Karpas-422 (cell line): Measurements from ENCODE around the gene ZNF516. TPM values are rescaled to one million over a fixed set of nuclear protein-coding genes. Genes with fewer than 3 reads are reported as not detected.

Experiments
- DNase-seq: peaks from one replicate; pipeline ENCODE4 v3.0.0-alpha.2; 2015
- H2AFZ ChIP-seq: fragments of 200-600 bp; sonication (generic); 2 replicates; pipeline ENCODE4 v1.6.1; 2014; ENCODE audit warnings: antibody characterized with exemption, low read length, mixed read lengths
- H3K27ac ChIP-seq: fragments of 200-600 bp; sonication (generic); 2 replicates; pipeline ENCODE4 v1.5.1; 2014; ENCODE audit warnings: mild to moderate bottlenecking, low read length, moderate library complexity
- H3K27me3 ChIP-seq: fragments of 200-600 bp; sonication (generic); 2 replicates; pipeline ENCODE4 v1.6.1; 2014; ENCODE audit warnings: low read length, mixed read lengths
- H3K36me3 ChIP-seq: fragments of 200-600 bp; sonication (generic); 2 replicates; pipeline ENCODE4 v1.6.1; 2014; ENCODE audit warnings: low read length, mixed read lengths; ENCODE audit not compliant: insufficient read depth
- H3K4me1 ChIP-seq: fragments of 200-600 bp; sonication (generic); 2 replicates; pipeline ENCODE4 v1.6.1; 2014; ENCODE audit warnings: mild to moderate bottlenecking, low read length, mixed read lengths
- H3K4me2 ChIP-seq: fragments of 200-600 bp; sonication (generic); 2 replicates; pipeline ENCODE4 v1.6.1; 2014; ENCODE audit warnings: low read length, low read depth, mild to moderate bottlenecking; ENCODE audit not compliant: poor library complexity, severe bottlenecking
- H3K4me3 ChIP-seq: fragments of 200-600 bp; sonication (generic); 2 replicates; pipeline ENCODE4 v1.5.1; 2014; ENCODE audit warnings: mild to moderate bottlenecking, antibody characterized with exemption, low read length, mixed read lengths
- H3K79me2 ChIP-seq: fragments of 200-600 bp; sonication (generic); 2 replicates; pipeline ENCODE4 v1.6.1; 2014; ENCODE audit warnings: mild to moderate bottlenecking, low read length, mixed read lengths
- H3K9ac ChIP-seq: fragments of 200-600 bp; sonication (generic); 2 replicates; pipeline ENCODE4 v1.6.0; 2014; ENCODE audit warnings: low read length
- H3K9me2 ChIP-seq: fragments of 200-600 bp; sonication (generic), shearing (Covaris generic); replicated peaks from 2 replicates; pipeline ENCODE4 v1.6.0; 2014; ENCODE audit warnings: mild to moderate bottlenecking, low read length, moderate library complexity; ENCODE audit not compliant: insufficient read depth
- H3K9me3 ChIP-seq: fragments of 300-700, 200-600 bp; sonication (generic); 2 replicates; pipeline ENCODE4 v1.6.1; 2014; ENCODE audit warnings: low read length, mixed read lengths
- H4K20me1 ChIP-seq: fragments of 200-600 bp; sonication (generic); 2 replicates; pipeline ENCODE4 v1.6.1; 2014; ENCODE audit warnings: mild to moderate bottlenecking, antibody characterized with exemption, low read length, low read depth; ENCODE audit not compliant: insufficient read depth
- total RNA-seq: library from RNA; depleted of rRNA; stranded (reverse); fragments of >200 nt; shearing (Covaris generic); gene quantifications from 2 replicates; pipeline ENCODE4 v1.2.3, GENCODE V29; 2014; ENCODE audit warnings: low replicate concordance

ZNF516 gene
- total RNA-seq, 1 experiment from 2014 or later: 41.0 TPM

GRCh38 chr18:76437910-76438309 is 57.1 kb downstream of the ZNF516 start:
- no peak for DNase-seq
- Histone ChIP-seq H3K4me1 (peaks cover 2% of the 10 kb centered on the region), H3K9ac (no peak overlapping the region), H3K36me3 (peaks cover 67% of the 10 kb centered on the region), H3K27ac (no peak overlapping the region), H2AFZ (no peak overlapping the region), H3K9me3 (no peaks in the 10 kb centered on the region), H3K9me2 (no peaks in the 10 kb centered on the region), H3K4me2 (no peak overlapping the region), H3K79me2 (peaks cover 94% of the 10 kb centered on the region), H3K27me3 (no peaks in the 10 kb centered on the region), H3K4me3 (no peak overlapping the region), H4K20me1 (peaks cover 48% of the 10 kb centered on the region)

GRCh38 chr18:76437011-76437410 is 58.0 kb downstream of the ZNF516 start:
- H3K79me2 ChIP-seq: peaks cover 97% of the 10 kb centered on the region
- H4K20me1 ChIP-seq: peaks cover 56% of the 10 kb centered on the region
- H3K9me2 ChIP-seq: no peaks in the 10 kb centered on the region

GRCh38 chr18:76436342-76436741 is 58.7 kb downstream of the ZNF516 start:
- Histone ChIP-seq H3K79me2 (peaks cover 99% of the 10 kb centered on the region), H3K27ac (no peak overlapping the region), H3K4me1 (peaks cover 18% of the 10 kb centered on the region), H3K4me3 (no peak overlapping the region), H3K9me2 (no peaks in the 10 kb centered on the region), H4K20me1 (peaks cover 63% of the 10 kb centered on the region), H3K4me2 (no peak overlapping the region), H3K9ac (no peak overlapping the region), H3K9me3 (no peaks in the 10 kb centered on the region), H2AFZ (no peak overlapping the region), H3K27me3 (no peaks in the 10 kb centered on the region), H3K36me3 (peaks cover 75% of the 10 kb centered on the region)
- DNase-seq: no peak

More at GRCh38 chr18:76437011-76437410, 58.0 kb downstream of the ZNF516 start:
- Histone ChIP-seq H3K4me3 (no peak overlapping the region), H3K36me3 (peaks cover 70% of the 10 kb centered on the region), H3K9me3 (no peaks in the 10 kb centered on the region), H3K27me3 (no peaks in the 10 kb centered on the region), H3K9ac (no peak overlapping the region), H3K4me1 (peaks cover 11% of the 10 kb centered on the region), H3K4me2 (no peak overlapping the region), H3K27ac (no peak overlapping the region), H2AFZ (no peak overlapping the region)
- no peak for DNase-seq

- no peak for DNase-seq
- Histone ChIP-seq H3K9me2 (no peaks in the 10 kb centered on the region), H3K9ac (no peak overlapping the region), H2AFZ (no peak overlapping the region), H3K27me3 (no peaks in the 10 kb centered on the region), H3K4me1 (peaks cover 27% of the 10 kb centered on the region), H3K27ac (no peak overlapping the region), H3K4me2 (no peak overlapping the region), H3K36me3 (peaks cover 68% of the 10 kb centered on the region), H3K79me2 (peaks cover 100% of the 10 kb centered on the region), H3K4me3 (no peak overlapping the region), H3K9me3 (no peaks in the 10 kb centered on the region), H4K20me1 (peaks cover 67% of the 10 kb centered on the region)
Observed at GRCh38 chr18:76435316-76435989, 59.6 kb downstream of the ZNF516 start.

- Histone ChIP-seq H3K27ac (no peak overlapping the region), H3K79me2 (peaks cover 100% of the 10 kb centered on the region), H3K4me3 (no peak overlapping the region), H3K9me3 (no peaks in the 10 kb centered on the region), H3K4me1 (peaks cover 37% of the 10 kb centered on the region), H3K27me3 (no peaks in the 10 kb centered on the region), H2AFZ (no peak overlapping the region), H4K20me1 (peaks cover 77% of the 10 kb centered on the region), H3K9ac (no peak overlapping the region), H3K36me3 (peaks cover 60% of the 10 kb centered on the region), H3K4me2 (no peak overlapping the region), H3K9me2 (no peaks in the 10 kb centered on the region)
- DNase-seq: no peak
Observed at GRCh38 chr18:76434452-76434851, 60.6 kb downstream of the ZNF516 start.

GRCh38 chr18:76433788-76434187 is 61.3 kb downstream of the ZNF516 start:
- no peak overlapping the region for H3K9ac ChIP-seq
- peaks cover 55% of the 10 kb centered on the region for H3K36me3 ChIP-seq
- H3K4me3 ChIP-seq: no peak overlapping the region
- no peak for DNase-seq
- H2AFZ ChIP-seq: no peak overlapping the region
- H3K27me3 ChIP-seq: no peaks in the 10 kb centered on the region
- no peaks in the 10 kb centered on the region for H3K9me3 ChIP-seq
- no peak overlapping the region for H3K4me2 ChIP-seq
- no peak overlapping the region for H3K27ac ChIP-seq
- peaks cover 44% of the 10 kb centered on the region for H3K4me1 ChIP-seq
- no peaks in the 10 kb centered on the region for H3K9me2 ChIP-seq
- peaks cover 100% of the 10 kb centered on the region for H3K79me2 ChIP-seq
- peaks cover 81% of the 10 kb centered on the region for H4K20me1 ChIP-seq

GRCh38 chr18:76432970-76433767 is 61.9 kb downstream of the ZNF516 start:
- H4K20me1 ChIP-seq: peaks cover 80% of the 10 kb centered on the region
- no peak for DNase-seq
- H3K9me3 ChIP-seq: no peaks in the 10 kb centered on the region
- H3K9me2 ChIP-seq: no peaks in the 10 kb centered on the region
- H3K4me1 ChIP-seq: peaks cover 45% of the 10 kb centered on the region
- H3K9ac ChIP-seq: no peak overlapping the region
- H3K27me3 ChIP-seq: no peaks in the 10 kb centered on the region
- no peak overlapping the region for H3K4me3 ChIP-seq
- H3K79me2 ChIP-seq: peaks cover 100% of the 10 kb centered on the region
- H3K4me2 ChIP-seq: no peak overlapping the region
- H3K27ac ChIP-seq: no peak overlapping the region
- H3K36me3 ChIP-seq: peaks cover 49% of the 10 kb centered on the region
- H2AFZ ChIP-seq: no peak overlapping the region

- Histone ChIP-seq H3K27ac (no peak overlapping the region), H3K9me2 (no peaks in the 10 kb centered on the region), H3K4me2 (no peak overlapping the region), H3K4me3 (no peak overlapping the region), H3K9ac (no peak overlapping the region), H3K9me3 (no peaks in the 10 kb centered on the region), H3K36me3 (peaks cover 41% of the 10 kb centered on the region), H3K79me2 (peaks cover 100% of the 10 kb centered on the region), H2AFZ (no peak overlapping the region), H3K27me3 (no peaks in the 10 kb centered on the region), H3K4me1 (peaks cover 45% of the 10 kb centered on the region), H4K20me1 (peaks cover 74% of the 10 kb centered on the region)
- DNase-seq: no peak
Observed at GRCh38 chr18:76432274-76432755, 62.7 kb downstream of the ZNF516 start.
